Hippocampal formation (tissue), 2 donors: Measurements from ENCODE around the gene SVIL.
"Not testable (repeated sequence)": the region's sequence is repeated elsewhere in the genome, so short reads cannot be mapped to it uniquely, and the experiment has no call there.

ENCODE experiments used
- DNase-seq, 2 donors: peaks; one replicate each; lab custom pipeline; 2025; lab: John Stamatoyannopoulos, UW

The SVIL gene

DNA sequence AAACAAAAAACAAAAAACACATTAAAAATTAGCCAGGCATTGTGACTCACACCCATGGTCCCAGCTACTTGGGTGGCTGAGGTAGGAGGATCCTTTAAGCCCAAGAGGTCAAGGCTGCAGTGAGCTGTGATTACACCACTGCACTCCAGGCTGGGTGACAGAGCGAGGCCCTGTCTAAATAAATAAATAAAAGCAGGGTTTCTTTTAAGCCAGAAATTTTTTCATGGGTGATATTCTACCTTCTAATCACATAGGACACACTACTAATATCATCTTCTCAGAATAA lies 14.2 kb upstream of the SVIL start:
- DNase-seq = no peak

DNA sequence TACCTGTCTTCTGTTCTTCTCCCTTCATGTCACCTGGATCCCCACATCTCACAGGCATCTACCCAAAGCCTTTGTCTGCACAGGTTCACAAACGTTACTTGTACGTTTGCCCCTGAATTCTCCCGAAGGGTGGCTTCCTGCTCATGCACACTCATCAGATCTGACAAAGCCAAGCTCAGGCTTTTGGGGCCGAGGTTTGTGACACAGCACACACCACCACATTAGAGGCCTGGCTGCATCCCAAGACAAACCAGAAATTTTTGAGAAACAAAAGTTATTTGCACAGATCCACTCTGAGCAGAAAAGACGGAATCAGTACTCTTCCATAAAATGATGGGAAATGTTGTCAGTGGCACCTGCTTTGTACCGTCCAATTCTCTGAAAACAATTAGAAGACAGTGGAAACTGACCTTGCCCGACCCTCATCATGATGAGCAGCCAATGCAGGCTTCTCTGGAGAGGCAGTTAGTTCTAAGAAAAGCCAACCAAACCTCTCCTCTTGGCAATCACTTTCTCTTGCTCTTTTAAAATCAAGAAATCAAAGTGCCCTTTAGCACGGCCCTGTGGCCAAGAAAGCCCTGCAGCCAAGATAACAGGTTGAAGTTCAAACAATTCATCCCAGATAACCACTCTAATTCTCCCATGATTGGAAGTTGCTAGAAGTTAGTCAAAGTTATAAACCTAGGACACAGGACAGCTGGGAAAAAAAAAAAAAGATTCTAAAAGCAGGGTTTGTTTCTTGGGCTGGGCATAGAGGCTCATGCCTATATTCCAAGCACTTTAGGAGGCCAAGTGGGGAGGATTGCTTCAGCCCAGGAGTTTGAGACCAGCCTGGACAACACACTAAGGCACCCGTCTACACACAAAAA lies 13.6 kb upstream of the SVIL start:
- DNase-seq = no peak

GRCh38 chr10:29647478-29647877 lies 12.7 kb upstream of the SVIL start:
- DNase-seq = no peak

DNA sequence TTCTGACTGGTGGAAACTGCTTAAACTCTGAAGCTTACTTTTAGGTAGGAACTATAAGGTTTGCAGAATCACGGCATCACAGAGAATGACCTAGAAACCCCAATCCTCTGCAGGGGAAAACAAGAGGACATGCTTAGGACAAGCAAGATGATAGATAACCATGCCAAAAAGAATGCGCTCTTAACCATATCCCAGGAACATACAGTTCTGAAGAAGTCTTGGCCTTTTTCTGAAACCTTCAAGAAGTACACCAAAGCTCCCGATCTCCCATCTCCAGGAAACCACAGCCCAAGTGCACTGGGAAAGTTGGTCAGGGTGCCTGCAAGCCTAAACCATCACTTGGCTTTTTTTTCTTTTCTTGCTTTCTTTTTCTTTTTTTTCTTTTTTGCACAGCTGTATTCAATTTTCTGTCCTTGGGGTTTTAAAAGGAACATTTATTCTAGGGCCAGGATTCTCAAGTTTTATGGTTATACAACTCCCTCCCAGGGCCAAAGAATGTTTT lies 12.2 kb upstream of the SVIL start:
- DNase-seq = no peak

- DNase-seq = no peak
These were observed 11.6 kb upstream of the SVIL start for GRCh38 chr10:29646238-29646902.

DNA sequence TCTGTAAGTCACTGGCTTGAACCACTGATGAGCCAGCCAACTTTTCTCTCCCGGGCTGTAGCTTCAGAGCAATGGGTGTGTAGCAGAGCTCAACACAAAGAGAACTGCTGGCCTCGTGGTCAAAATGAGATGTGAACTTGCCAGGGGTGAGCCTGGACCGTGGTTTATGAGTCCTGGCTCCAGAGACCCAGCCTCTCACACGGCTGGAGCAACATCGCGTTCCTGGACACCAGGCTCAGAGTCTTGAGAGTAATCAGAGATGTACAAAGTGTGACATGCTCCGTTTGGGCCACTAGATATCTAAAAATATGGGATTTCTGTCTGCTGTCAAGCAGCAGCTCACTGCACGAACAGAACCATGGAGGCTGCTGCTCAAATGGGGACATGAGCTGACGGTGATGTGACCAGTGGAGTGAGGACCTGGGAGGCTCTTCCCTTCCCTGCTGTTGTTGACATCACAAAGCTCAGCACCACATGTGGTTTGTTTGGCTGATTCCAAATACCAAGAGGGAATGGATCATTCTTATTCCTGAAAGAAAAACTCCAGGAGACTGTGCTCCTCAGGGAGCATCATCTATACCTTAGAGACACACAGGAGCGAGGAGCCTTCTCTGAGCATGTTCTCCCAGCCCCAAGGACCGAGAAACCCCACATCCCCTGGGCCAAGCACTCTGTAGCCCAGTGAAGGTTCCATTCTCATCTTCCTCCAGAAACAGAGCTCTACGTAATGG lies 9.2 kb upstream of the SVIL start:
- DNase-seq = no peak

DNA sequence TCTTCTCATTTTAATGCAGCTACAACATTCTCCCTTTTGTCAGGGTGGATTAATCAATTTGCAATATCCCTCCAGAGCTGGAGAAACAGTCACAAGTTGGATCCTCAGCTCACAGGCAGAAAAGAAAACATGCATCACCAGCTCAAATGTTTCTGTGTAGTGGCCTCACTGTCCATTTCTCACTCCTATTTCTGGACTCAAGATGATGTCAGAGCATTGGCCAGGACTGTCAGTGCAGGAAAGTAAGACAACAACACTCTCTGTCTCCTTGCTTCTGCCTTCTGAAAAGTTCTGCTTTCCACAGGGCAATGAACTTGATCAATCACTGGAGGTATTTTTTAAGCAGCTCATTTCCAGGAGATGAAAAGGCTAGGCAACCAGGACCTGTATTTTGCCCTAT lies 8.2 kb upstream of the SVIL start:
- DNase-seq = no peak

GRCh38 chr10:29637537-29637936 lies 2.8 kb upstream of the SVIL start:
- no peak for DNase-seq

DNA sequence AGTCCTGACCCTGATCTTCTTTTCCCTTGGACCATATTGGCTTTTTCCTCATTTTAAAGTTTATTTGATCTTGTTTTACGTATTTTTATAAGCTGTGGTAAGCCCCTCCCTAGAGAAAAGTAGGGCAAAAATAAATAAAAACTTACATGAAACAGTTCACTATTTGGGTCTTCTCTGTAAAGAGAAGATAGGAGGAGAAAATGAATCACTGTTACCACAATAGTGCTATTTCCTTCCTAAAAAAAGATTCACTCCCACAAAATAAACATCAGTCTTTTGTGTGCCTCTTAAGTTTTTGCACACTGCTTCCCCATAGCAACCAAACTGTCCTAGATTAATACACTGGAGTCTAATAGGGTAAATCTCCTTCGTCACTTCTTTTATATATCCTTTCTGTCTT lies 1.4 kb upstream of the SVIL start:
- DNase-seq = no peak

GRCh38 chr10:29635711-29636144 lies 957 bp upstream of the SVIL start:
- no peak for DNase-seq

DNA sequence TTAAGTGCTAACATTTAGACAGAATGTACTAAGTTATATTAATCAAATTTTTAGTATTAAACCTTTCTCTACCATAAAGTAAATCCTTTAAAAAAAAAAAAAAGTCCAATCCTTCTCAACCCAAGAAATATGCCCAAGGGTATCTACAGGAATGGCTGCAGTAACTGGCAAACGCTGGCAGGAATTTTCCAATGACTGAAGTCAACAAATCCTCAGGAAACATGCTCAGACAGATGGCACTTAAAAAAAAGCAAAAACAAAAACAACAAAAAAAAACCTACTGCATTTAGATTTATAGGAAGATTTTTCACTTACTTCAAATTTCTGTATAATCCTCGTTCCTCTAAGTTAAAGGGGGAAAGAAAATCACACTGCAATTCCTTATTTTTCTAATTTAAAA lies 666 bp downstream of the SVIL start:
- no peak for DNase-seq

DNA sequence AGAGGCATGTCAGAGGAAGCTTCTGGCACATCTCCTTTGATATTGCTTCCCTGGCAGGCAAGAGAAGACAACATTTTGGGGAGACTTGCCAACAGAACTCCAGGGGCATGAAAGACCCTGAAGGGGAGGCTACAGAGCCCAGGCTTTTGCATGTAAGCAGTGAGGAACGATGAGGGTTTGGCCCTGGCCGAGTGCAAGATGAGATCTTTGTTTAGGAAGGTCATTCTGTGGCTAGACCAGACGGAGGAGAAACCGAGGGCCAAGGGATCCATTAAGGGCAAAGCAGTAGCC lies 3.8 kb downstream of the SVIL start:
- DNase-seq = no peak

- DNase-seq = no peak
These were observed 4.3 kb downstream of the SVIL start for GRCh38 chr10:29630205-29631048.

- no peak for DNase-seq
These were observed 5.8 kb downstream of the SVIL start for GRCh38 chr10:29628912-29629526.

- DNase-seq = no peak
These were observed 6.5 kb downstream of the SVIL start for GRCh38 chr10:29628311-29628710.

GRCh38 chr10:29627201-29628132 lies 7.3 kb downstream of the SVIL start:
- no peak for DNase-seq

DNA sequence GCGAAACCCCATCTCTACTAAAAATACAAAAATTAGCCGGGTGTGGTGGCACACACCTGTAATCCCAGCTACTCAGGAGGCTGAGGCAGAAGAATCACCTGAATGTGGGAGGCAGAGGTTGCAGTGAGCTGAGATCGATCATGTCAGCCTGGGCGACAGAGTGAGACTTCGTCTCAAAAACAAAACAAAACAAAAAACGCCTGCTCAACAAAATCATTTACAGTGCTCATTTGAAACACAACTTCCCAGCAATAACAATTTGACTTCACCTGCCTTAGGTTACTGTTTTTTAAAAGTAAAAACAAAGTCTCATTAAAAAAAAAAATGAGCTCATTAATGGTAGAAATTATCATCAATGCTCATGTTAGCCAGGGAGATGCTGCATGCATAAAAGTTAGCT lies 10.4 kb downstream of the SVIL start:
- DNase-seq = not testable (repeated sequence)

- no peak for DNase-seq
These were observed 11.0 kb downstream of the SVIL start for GRCh38 chr10:29623797-29624196.

DNA sequence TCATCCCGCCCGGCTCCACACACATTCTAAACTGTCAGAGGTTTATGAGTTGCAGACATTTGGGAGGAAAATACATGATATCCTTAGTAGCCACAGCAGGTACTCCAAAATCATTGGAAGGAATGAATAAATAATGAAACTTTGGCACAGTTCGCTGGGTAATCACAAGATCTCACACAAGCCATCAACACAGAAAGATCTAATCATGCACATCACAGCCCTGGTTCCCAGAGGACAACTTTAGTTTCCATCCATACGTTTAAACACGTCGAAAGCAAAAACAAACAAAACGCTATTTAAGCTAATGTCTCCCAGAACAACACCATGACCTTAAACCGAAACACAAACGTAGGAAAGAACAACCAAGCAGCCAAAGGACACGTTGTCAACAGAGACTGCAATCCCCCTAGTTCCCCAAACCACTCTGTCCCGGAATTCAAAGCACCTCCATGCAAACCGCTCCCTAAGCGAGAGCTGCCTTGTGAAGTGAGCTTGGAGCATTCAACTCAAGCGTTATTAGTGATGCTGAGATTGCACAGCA lies 12.3 kb downstream of the SVIL start:
- no peak for DNase-seq

- no peak for DNase-seq
These were observed 13.6 kb downstream of the SVIL start for GRCh38 chr10:29621161-29621560.
